ENCODE data around the gene WNT9B.

DNA sequence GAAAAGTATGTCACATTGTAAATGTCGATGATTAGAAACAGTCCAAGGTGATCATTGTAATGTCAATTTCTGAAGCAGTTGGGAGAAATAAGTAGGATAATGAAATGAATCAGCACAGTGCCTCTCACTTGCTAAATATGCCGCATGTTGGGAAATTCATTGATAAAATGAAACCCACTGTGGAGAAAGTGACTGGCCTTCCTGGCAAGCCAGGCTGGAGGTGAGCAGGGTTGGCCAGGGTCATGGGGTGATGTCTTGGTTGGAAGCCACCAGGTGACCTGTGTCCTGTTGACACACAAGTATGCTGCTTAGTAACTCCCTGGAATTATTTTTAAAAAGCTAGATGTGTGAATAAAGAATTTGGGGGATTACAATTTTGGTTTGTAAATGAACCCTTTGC, 14.9 kb upstream of the WNT9B start:
- TF ChIP-seq POLR2AphosphoS5 (IDR thresholded peaks at IDR 0.05; ENCODE audit: borderline replicate concordance, low read depth, low read length) (no peak), EZH2 (IDR thresholded peaks at IDR 0.05) (no peak), FOXP2 (optimal IDR thresholded peaks at IDR 0.05; ENCODE audit: control extremely low read depth, extremely low read length, insufficient read depth) (no peak)
